Endometrial microvascular endothelial cells (primary cell): ENCODE results near the gene MAP4K1. TPM values are rescaled to one million over a fixed set of nuclear protein-coding genes. Genes with fewer than 3 reads are reported as not detected.
"Not testable (repeated sequence)": the region's sequence is repeated elsewhere in the genome, so short reads cannot be mapped to it uniquely, and the experiment has no call there.

Experiments
- in situ Hi-C: cut with HindIII; loops from 2 replicates; pipeline ENCODE4 v1.10.0; 2017; ENCODE audit warnings: low sequenced_read_pairs, low pct_unique_long_range_greater_than_20kb; ENCODE audit errors: inconsistent ontology term
- total RNA-seq: library from RNA; depleted of rRNA; stranded (reverse); fragments of >200 nt; gene quantifications from one replicate; pipeline ENCODE4 v1.2.3, GENCODE V29; 2015; ENCODE audit errors: inconsistent ontology term

Gene MAP4K1
- total RNA-seq, 1 donor from 2014 or later, result not detected

- in situ Hi-C loops, result no loop called here
These were observed 30.2 kb downstream of the MAP4K1 start for GRCh38 chr19:38587562-38587961.

GRCh38 chr19:38583985-38584305 lies 33.8 kb downstream of the MAP4K1 start:
- in situ Hi-C loops, result no loop called here

GRCh38 chr19:38583219-38583984 lies 34.4 kb downstream of the MAP4K1 start:
- in situ Hi-C loops, result no loop called here

- in situ Hi-C loops, result no loop called here
These were observed 37.7 kb downstream of the MAP4K1 start for GRCh38 chr19:38580080-38580479.

- in situ Hi-C loops, result not testable (repeated sequence)
These were observed 38.4 kb downstream of the MAP4K1 start for GRCh38 chr19:38579304-38579703.

- in situ Hi-C loops, result no loop called here
These were observed 39.9 kb downstream of the MAP4K1 start for GRCh38 chr19:38577826-38578225.

GRCh38 chr19:38571682-38572081 lies 46.1 kb downstream of the MAP4K1 start:
- in situ Hi-C loops, result no loop called here

- in situ Hi-C loops, result no loop called here
These were observed 48.3 kb downstream of the MAP4K1 start for GRCh38 chr19:38569368-38569983.

- in situ Hi-C loops, result no loop called here
These were observed 52.1 kb downstream of the MAP4K1 start for GRCh38 chr19:38565691-38566105.

GRCh38 chr19:38564981-38565690 lies 52.6 kb downstream of the MAP4K1 start:
- in situ Hi-C loops, result no loop called here

GRCh38 chr19:38563475-38563874 lies 54.3 kb downstream of the MAP4K1 start:
- in situ Hi-C loops, result no loop called here

GRCh38 chr19:38562096-38562495 lies 55.7 kb downstream of the MAP4K1 start:
- in situ Hi-C loops, result no loop called here

- in situ Hi-C loops, result no loop called here
These were observed 56.1 kb downstream of the MAP4K1 start for GRCh38 chr19:38561658-38562057.

GRCh38 chr19:38561053-38561606 lies 56.6 kb downstream of the MAP4K1 start:
- in situ Hi-C loops, result no loop called here

GRCh38 chr19:38559428-38560401 lies 58.0 kb downstream of the MAP4K1 start:
- in situ Hi-C loops, result no loop called here

GRCh38 chr19:38558933-38559332 lies 58.8 kb downstream of the MAP4K1 start:
- in situ Hi-C loops, result not testable (repeated sequence)

GRCh38 chr19:38557205-38557799 lies 60.5 kb downstream of the MAP4K1 start:
- in situ Hi-C loops, result no loop called here

- in situ Hi-C loops, result no loop called here
These were observed 61.1 kb downstream of the MAP4K1 start for GRCh38 chr19:38556521-38557174.
